WTC11 (cell line): ENCODE data around the gene ATG2A. TPM values are rescaled to one million over a fixed set of nuclear protein-coding genes. Genes with fewer than 3 reads are reported as not detected.

ENCODE experiments used
- ATAC-seq: fragments of 200-7000 bp; cut with Tn5 transposase; 2 replicates; pipeline ENCODE4 v1.10.0; 2021; ENCODE audit warnings: mild to moderate bottlenecking, moderate library complexity
- CTCF ChIA-PET: fragments of 300-600 bp; sonication (Branson Sonifier 250); formaldehyde crosslinking; loops from one replicate; lab custom pipeline; 2021; ENCODE audit warnings: antibody characterized with exemption; lab: Charles Lee
- POLR2A ChIA-PET: fragments of 350-600 bp; sonication (Branson Sonifier 250); formaldehyde crosslinking; loops from one replicate; lab custom pipeline; 2021; ENCODE audit warnings: antibody characterized with exemption; lab: Charles Lee
- DNase-seq: peaks from one replicate; pipeline ENCODE4 v3.0.0; 2021; ENCODE audit warnings: low spot score
- H3K27ac Mint-ChIP-seq: 2 replicates; pipeline ENCODE4 v1.8.0; 2021; ENCODE audit warnings: mixed read lengths
- H3K27me3 Mint-ChIP-seq: 2 replicates; pipeline ENCODE4 v1.8.0; 2021; ENCODE audit warnings: low read depth, mild to moderate bottlenecking, moderate library complexity, mixed read lengths
- H3K36me3 Mint-ChIP-seq: 2 replicates; pipeline ENCODE4 v1.8.0; 2021; ENCODE audit warnings: mixed read lengths
- H3K4me1 Mint-ChIP-seq: 2 replicates; pipeline ENCODE4 v1.8.0; 2022; ENCODE audit warnings: mixed read lengths
- H3K4me3 Mint-ChIP-seq: 2 replicates; pipeline ENCODE4 v1.8.0; 2021; ENCODE audit warnings: mild to moderate bottlenecking, moderate library complexity, mixed read lengths
- H3K9me3 Mint-ChIP-seq: 2 replicates; pipeline ENCODE4 v1.8.0; 2021; ENCODE audit warnings: mixed read lengths
- CBFB ChIP-seq: sonication (generic); formaldehyde crosslinking; IDR thresholded peaks from 2 replicates; pipeline ENCODE4 v1.8.1; 2022; ENCODE audit warnings: mild to moderate bottlenecking, low read depth, missing genetic modification reagents
- ELF4 ChIP-seq: sonication (generic); formaldehyde crosslinking; IDR thresholded peaks from 2 replicates; pipeline ENCODE4 v1.8.1; 2022; ENCODE audit warnings: low read depth, mild to moderate bottlenecking, moderate library complexity, missing genetic modification reagents
- ETV6 ChIP-seq: sonication (generic); formaldehyde crosslinking; IDR thresholded peaks from 2 replicates; pipeline ENCODE4 v1.8.1; 2022; ENCODE audit warnings: mild to moderate bottlenecking, missing genetic modification reagents
- GABPB1 ChIP-seq: sonication (generic); formaldehyde crosslinking; IDR thresholded peaks from 2 replicates; pipeline ENCODE4 v1.8.1; 2023; ENCODE audit warnings: mild to moderate bottlenecking, missing genetic modification reagents
- GTF2I ChIP-seq: fragments of 250-450 bp; sonication (Bioruptor Pico); conservative IDR thresholded peaks from 2 replicates; pipeline ENCODE4 v1.4.0; 2021; ENCODE audit warnings: mild to moderate bottlenecking
- NR2C2 ChIP-seq: sonication (generic); formaldehyde crosslinking; IDR thresholded peaks from 2 replicates; pipeline ENCODE4 v1.8.0; 2022; ENCODE audit warnings: mild to moderate bottlenecking, missing genetic modification reagents
- OVOL2 ChIP-seq: fragments of 250-450 bp; sonication (Bioruptor Pico); IDR thresholded peaks from 2 replicates; pipeline ENCODE4 v1.9.0; 2021; ENCODE audit warnings: mild to moderate bottlenecking, borderline replicate concordance
- SMAD3 ChIP-seq: sonication (generic); formaldehyde crosslinking; IDR thresholded peaks from 2 replicates; pipeline ENCODE4 v1.8.0; 2022; ENCODE audit warnings: missing genetic modification reagents, mild to moderate bottlenecking, borderline replicate concordance
- SP1 ChIP-seq: sonication (generic); formaldehyde crosslinking; conservative IDR thresholded peaks from 2 replicates; pipeline ENCODE4 v1.8.1; 2022; ENCODE audit warnings: missing genetic modification reagents
- TCF7 ChIP-seq: sonication (generic); formaldehyde crosslinking; IDR thresholded peaks from 2 replicates; pipeline ENCODE4 v1.8.0; 2022; ENCODE audit warnings: mild to moderate bottlenecking, low read depth, missing genetic modification reagents, moderate library complexity
- TEAD4 ChIP-seq: sonication (generic); formaldehyde crosslinking; IDR thresholded peaks from 2 replicates; pipeline ENCODE4 v1.8.0; 2022; ENCODE audit warnings: mild to moderate bottlenecking, missing genetic modification reagents
- ZNF219 ChIP-seq: sonication (generic); formaldehyde crosslinking; IDR thresholded peaks from 2 replicates; pipeline ENCODE4 v1.8.0; 2023; ENCODE audit warnings: missing genetic modification reagents, mild to moderate bottlenecking, borderline replicate concordance
- total RNA-seq: library from RNA; stranded (reverse); gene quantifications from 3 replicates; pipeline ENCODE4 v1.2.3, GENCODE V29; 2021
- TF ChIP-seq, protein P1 (sequence below): fragments of 200-600 bp; IDR thresholded peaks from 2 replicates; pipeline ENCODE4 v1.8.0; 2022; ENCODE audit warnings: antibody characterized with exemption
- TF ChIP-seq, protein P2 (sequence below): sonication (generic); formaldehyde crosslinking; conservative IDR thresholded peaks from 2 replicates; pipeline ENCODE4 v1.8.1; 2023; ENCODE audit warnings: mild to moderate bottlenecking, low read depth, missing genetic modification reagents, moderate library complexity
- TF ChIP-seq, protein P3 (sequence below): sonication (generic); formaldehyde crosslinking; IDR thresholded peaks from 2 replicates; pipeline ENCODE4 v1.8.1; 2022; ENCODE audit warnings: mild to moderate bottlenecking, moderate library complexity, missing genetic modification reagents
- TF ChIP-seq, protein P4 (sequence below): sonication (generic); formaldehyde crosslinking; IDR thresholded peaks from 2 replicates; pipeline ENCODE4 v1.8.0; 2022; ENCODE audit warnings: mild to moderate bottlenecking, missing genetic modification reagents
- TF ChIP-seq, protein P5 (sequence below): sonication (generic); formaldehyde crosslinking; IDR thresholded peaks from 2 replicates; pipeline ENCODE4 v1.8.1; 2022; ENCODE audit warnings: low read depth, mild to moderate bottlenecking, moderate library complexity, missing genetic modification reagents, borderline replicate concordance
- TF ChIP-seq, protein P6 (sequence below): sonication (generic); formaldehyde crosslinking; IDR thresholded peaks from 2 replicates; pipeline ENCODE4 v1.8.1; 2023; ENCODE audit warnings: mild to moderate bottlenecking, missing genetic modification reagents, borderline replicate concordance
- TF ChIP-seq, protein P7 (sequence below): fragments of 250-450 bp; sonication (Bioruptor Pico); IDR thresholded peaks from 2 replicates; pipeline ENCODE4 v2.1.2; 2022; ENCODE audit warnings: mild to moderate bottlenecking, moderate library complexity

ATG2A gene
- total RNA-seq, 1 experiment from 2014 or later: 31.4 TPM

DNA sequence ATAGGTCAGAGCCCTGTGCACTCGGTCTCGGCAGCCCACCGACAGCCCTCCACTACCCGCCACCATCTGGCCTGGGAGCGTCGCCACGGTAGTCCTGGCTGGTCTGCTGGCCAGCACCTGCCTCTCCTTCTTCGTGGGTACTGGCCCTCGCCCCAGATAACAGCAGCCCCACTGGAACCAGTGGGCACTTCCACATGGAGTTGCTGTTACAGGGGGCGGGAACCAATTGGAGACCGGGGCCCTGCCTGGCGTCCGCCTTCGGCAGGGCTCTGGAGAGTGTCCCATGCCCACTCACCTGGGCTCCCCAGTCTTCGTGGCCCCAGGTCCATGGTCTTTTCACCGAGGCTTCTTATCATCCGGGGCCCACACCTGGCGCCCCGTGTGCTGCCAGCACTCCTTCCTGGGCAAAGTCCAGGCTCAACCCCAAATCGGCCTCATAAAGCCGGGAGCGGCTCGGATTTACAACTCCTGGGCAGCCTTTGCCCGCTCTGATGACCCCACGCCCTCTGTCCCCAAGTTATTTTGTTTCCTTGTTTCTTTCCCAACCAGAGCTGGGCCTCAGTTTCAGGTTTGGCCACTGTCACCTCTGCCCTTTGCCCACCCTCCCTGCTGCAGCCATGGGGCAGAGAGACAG, 25.7 kb downstream of the ATG2A start:
- Mint-ChIP-seq H3K4me3 (no peak overlapping the region), H3K27ac (no peak overlapping the region), H3K9me3 (no peaks in the 10 kb centered on the region), H3K27me3 (no peaks in the 10 kb centered on the region), H3K36me3 (no peaks in the 10 kb centered on the region), H3K4me1 (peaks cover 17% of the 10 kb centered on the region)
- TF ChIP-seq CBFB (CRISPR knock-in tag): no peak
- TF ChIP-seq, protein P1, sequence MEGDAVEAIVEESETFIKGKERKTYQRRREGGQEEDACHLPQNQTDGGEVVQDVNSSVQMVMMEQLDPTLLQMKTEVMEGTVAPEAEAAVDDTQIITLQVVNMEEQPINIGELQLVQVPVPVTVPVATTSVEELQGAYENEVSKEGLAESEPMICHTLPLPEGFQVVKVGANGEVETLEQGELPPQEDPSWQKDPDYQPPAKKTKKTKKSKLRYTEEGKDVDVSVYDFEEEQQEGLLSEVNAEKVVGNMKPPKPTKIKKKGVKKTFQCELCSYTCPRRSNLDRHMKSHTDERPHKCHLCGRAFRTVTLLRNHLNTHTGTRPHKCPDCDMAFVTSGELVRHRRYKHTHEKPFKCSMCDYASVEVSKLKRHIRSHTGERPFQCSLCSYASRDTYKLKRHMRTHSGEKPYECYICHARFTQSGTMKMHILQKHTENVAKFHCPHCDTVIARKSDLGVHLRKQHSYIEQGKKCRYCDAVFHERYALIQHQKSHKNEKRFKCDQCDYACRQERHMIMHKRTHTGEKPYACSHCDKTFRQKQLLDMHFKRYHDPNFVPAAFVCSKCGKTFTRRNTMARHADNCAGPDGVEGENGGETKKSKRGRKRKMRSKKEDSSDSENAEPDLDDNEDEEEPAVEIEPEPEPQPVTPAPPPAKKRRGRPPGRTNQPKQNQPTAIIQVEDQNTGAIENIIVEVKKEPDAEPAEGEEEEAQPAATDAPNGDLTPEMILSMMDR: no peak
- TF ChIP-seq, protein P2, sequence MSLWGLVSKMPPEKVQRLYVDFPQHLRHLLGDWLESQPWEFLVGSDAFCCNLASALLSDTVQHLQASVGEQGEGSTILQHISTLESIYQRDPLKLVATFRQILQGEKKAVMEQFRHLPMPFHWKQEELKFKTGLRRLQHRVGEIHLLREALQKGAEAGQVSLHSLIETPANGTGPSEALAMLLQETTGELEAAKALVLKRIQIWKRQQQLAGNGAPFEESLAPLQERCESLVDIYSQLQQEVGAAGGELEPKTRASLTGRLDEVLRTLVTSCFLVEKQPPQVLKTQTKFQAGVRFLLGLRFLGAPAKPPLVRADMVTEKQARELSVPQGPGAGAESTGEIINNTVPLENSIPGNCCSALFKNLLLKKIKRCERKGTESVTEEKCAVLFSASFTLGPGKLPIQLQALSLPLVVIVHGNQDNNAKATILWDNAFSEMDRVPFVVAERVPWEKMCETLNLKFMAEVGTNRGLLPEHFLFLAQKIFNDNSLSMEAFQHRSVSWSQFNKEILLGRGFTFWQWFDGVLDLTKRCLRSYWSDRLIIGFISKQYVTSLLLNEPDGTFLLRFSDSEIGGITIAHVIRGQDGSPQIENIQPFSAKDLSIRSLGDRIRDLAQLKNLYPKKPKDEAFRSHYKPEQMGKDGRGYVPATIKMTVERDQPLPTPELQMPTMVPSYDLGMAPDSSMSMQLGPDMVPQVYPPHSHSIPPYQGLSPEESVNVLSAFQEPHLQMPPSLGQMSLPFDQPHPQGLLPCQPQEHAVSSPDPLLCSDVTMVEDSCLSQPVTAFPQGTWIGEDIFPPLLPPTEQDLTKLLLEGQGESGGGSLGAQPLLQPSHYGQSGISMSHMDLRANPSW (CRISPR knock-in tag): no peak
- TF ChIP-seq, protein P3, sequence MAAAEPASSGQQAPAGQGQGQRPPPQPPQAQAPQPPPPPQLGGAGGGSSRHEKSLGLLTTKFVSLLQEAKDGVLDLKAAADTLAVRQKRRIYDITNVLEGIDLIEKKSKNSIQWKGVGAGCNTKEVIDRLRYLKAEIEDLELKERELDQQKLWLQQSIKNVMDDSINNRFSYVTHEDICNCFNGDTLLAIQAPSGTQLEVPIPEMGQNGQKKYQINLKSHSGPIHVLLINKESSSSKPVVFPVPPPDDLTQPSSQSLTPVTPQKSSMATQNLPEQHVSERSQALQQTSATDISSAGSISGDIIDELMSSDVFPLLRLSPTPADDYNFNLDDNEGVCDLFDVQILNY: no peak
- TF ChIP-seq, protein P4, sequence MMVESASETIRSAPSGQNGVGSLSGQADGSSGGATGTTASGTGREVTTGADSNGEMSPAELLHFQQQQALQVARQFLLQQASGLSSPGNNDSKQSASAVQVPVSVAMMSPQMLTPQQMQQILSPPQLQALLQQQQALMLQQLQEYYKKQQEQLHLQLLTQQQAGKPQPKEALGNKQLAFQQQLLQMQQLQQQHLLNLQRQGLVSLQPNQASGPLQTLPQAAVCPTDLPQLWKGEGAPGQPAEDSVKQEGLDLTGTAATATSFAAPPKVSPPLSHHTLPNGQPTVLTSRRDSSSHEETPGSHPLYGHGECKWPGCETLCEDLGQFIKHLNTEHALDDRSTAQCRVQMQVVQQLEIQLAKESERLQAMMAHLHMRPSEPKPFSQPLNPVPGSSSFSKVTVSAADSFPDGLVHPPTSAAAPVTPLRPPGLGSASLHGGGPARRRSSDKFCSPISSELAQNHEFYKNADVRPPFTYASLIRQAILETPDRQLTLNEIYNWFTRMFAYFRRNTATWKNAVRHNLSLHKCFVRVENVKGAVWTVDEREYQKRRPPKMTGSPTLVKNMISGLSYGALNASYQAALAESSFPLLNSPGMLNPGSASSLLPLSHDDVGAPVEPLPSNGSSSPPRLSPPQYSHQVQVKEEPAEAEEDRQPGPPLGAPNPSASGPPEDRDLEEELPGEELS (CRISPR knock-in tag): no peak
- TF ChIP-seq ETV6 (CRISPR knock-in tag): no peak
- TF ChIP-seq NR2C2: no peak
- TF ChIP-seq ZNF219 (CRISPR knock-in tag): no peak
- TF ChIP-seq SMAD3 (CRISPR knock-in tag): no peak
- TF ChIP-seq OVOL2 (CRISPR knock-in tag): no peak
- TF ChIP-seq SP1 (CRISPR knock-in tag): no peak
- TF ChIP-seq GABPB1 (CRISPR knock-in tag): no peak
- TF ChIP-seq ELF4 (CRISPR knock-in tag): no peak
- POLR2A ChIA-PET: no interaction called here
- CTCF ChIA-PET: interaction anchor here (1.5 to 22.9 kb wide), 3 partner anchors 14 to 44 kb away, joined by 3 to 372 read pairs (median 104); partner anchors contain the start of genes CDC42BPG and EHD1
- ATAC-seq (no peak), DNase-seq (no peak)

DNA sequence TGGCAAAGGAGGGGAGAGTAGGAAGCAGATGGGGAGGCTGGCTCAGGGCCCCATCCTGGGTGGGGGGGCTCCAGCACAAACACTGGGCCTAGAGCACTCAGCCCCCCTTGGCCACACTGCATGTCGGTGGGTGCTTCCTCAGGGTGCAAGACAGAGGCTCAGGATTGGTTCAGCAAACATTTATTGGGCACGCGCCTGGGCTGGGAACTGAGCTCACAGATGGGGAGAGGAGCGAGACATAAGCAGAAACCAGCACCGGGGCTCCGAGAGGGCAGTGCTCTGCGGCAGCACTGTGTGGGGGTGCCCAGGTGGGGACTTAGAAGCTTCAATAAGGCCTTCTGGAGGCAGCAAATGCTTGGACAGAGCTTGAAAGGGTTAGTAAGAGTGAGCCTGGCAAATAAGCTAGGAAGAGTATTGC, 26.5 kb downstream of the ATG2A start:
- ChIA-PET CTCF (interaction anchor here (0.8 to 22.9 kb wide), 5 partner anchors 14 to 124 kb away, joined by 3 to 372 read pairs (median 47); partner anchors contain the start of genes ARL2, BATF2, CDC42BPG and EHD1), POLR2A (no interaction called here)
- DNase-seq (no peak), ATAC-seq (no peak)
- no peak overlapping the region for H3K4me3 Mint-ChIP-seq
- no peak overlapping the region for H3K27ac Mint-ChIP-seq
- peaks cover 17% of the 10 kb centered on the region for H3K4me1 Mint-ChIP-seq
- no peaks in the 10 kb centered on the region for H3K9me3 Mint-ChIP-seq
- no peaks in the 10 kb centered on the region for H3K27me3 Mint-ChIP-seq
- no peaks in the 10 kb centered on the region for H3K36me3 Mint-ChIP-seq
- TF ChIP-seq ETV6 (CRISPR knock-in tag) (no peak), GABPB1 (CRISPR knock-in tag) (no peak), TEAD4 (CRISPR knock-in tag) (no peak), GTF2I (CRISPR knock-in tag) (no peak), TCF7 (CRISPR knock-in tag) (no peak)
- TF ChIP-seq, protein P5, sequence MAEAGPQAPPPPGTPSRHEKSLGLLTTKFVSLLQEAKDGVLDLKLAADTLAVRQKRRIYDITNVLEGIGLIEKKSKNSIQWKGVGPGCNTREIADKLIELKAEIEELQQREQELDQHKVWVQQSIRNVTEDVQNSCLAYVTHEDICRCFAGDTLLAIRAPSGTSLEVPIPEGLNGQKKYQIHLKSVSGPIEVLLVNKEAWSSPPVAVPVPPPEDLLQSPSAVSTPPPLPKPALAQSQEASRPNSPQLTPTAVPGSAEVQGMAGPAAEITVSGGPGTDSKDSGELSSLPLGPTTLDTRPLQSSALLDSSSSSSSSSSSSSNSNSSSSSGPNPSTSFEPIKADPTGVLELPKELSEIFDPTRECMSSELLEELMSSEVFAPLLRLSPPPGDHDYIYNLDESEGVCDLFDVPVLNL: no peak
- TF ChIP-seq, protein P6, sequence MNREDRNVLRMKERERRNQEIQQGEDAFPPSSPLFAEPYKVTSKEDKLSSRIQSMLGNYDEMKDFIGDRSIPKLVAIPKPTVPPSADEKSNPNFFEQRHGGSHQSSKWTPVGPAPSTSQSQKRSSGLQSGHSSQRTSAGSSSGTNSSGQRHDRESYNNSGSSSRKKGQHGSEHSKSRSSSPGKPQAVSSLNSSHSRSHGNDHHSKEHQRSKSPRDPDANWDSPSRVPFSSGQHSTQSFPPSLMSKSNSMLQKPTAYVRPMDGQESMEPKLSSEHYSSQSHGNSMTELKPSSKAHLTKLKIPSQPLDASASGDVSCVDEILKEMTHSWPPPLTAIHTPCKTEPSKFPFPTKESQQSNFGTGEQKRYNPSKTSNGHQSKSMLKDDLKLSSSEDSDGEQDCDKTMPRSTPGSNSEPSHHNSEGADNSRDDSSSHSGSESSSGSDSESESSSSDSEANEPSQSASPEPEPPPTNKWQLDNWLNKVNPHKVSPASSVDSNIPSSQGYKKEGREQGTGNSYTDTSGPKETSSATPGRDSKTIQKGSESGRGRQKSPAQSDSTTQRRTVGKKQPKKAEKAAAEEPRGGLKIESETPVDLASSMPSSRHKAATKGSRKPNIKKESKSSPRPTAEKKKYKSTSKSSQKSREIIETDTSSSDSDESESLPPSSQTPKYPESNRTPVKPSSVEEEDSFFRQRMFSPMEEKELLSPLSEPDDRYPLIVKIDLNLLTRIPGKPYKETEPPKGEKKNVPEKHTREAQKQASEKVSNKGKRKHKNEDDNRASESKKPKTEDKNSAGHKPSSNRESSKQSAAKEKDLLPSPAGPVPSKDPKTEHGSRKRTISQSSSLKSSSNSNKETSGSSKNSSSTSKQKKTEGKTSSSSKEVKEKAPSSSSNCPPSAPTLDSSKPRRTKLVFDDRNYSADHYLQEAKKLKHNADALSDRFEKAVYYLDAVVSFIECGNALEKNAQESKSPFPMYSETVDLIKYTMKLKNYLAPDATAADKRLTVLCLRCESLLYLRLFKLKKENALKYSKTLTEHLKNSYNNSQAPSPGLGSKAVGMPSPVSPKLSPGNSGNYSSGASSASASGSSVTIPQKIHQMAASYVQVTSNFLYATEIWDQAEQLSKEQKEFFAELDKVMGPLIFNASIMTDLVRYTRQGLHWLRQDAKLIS (CRISPR knock-in tag): no peak
- TF ChIP-seq, protein P7, sequence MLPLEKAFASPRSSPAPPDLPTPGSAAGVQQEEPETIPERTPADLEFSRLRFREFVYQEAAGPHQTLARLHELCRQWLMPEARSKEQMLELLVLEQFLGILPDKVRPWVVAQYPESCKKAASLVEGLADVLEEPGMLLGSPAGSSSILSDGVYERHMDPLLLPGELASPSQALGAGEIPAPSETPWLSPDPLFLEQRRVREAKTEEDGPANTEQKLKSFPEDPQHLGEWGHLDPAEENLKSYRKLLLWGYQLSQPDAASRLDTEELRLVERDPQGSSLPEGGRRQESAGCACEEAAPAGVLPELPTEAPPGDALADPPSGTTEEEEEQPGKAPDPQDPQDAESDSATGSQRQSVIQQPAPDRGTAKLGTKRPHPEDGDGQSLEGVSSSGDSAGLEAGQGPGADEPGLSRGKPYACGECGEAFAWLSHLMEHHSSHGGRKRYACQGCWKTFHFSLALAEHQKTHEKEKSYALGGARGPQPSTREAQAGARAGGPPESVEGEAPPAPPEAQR (CRISPR knock-in tag): no peak
- TF ChIP-seq, protein P3: no peak
